ENCODE data around the gene BMERB1.
"Not testable (repeated sequence)": the region's sequence is repeated elsewhere in the genome, so short reads cannot be mapped to it uniquely, and the experiment has no call there.

BMERB1 gene

DNA sequence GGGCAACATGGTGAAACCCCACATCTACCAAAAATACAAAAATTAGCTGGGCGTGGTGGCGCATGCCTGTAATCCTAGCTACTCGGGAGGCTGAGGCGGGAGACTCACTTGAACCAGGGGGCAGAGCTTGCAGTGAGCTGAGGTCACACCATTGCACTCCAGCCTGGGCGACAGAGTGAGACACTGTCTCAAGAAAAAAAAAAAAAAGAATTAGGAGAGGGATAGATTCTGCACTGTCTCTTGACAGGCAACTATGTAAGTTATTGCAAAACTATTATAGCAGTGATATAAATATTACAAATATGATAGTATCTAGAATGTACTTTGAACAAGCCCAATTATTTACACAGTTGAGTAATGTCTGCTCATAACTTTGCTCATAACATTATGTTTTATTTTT is 7.8 kb downstream of the BMERB1 start:
- H3K27me3 Mint-ChIP-seq (ENCODE audit: low read depth); H3K4me1 Mint-ChIP-seq (ENCODE audit: low read depth); H3K36me3 Mint-ChIP-seq (ENCODE audit: low read depth); H3K27ac Mint-ChIP-seq; H3K4me3 Mint-ChIP-seq: not testable (repeated sequence)
- H3K9me3 Mint-ChIP-seq = peaks cover 13% of the 10 kb centered on the region

DNA sequence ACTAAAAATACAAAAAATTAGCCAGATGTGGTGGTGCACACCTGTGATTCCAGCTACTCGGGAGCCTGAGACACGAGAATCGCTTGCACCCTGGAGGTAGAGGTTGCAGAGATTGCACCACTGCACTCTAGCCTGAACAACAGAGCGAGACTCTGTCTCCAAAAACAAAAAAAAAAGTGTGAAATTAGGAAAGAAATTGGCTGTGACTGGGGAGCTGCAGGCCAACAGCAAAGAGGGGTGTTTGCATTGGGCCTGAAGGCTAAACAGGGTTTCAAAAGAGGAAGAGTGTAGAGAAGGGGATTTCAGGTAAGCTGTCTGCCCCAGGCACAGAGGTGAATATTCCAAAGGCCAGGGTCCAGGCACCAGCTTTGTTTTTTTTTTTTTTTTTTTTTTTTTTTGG is 9.4 kb downstream of the BMERB1 start:
- Mint-ChIP-seq H3K36me3 (ENCODE audit: low read depth) (peaks cover 3% of the 10 kb centered on the region), H3K4me3 (no peak overlapping the region), H3K4me1 (ENCODE audit: low read depth) (no peaks in the 10 kb centered on the region), H3K27ac (no peak overlapping the region), H3K27me3 (ENCODE audit: low read depth) (no peaks in the 10 kb centered on the region), H3K9me3 (peaks cover 13% of the 10 kb centered on the region)

DNA sequence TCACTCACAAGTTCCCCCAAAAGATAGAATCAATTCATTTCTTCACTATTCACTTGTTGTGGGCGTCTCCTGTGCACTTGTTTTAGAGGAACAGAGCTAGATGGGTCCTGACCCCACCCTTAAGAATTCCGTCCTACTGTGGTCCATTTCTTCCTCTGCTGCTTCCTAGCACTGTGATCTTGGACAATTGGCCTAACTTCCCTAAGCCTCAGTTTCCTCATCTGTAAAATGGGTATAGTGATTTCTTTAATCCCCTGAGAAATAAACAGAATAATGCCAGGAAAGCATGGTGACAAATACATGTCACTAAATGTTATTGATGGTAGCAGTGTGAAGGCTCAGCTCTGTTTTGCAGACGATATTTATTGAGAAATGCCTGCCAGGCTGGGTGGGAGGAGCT is 9.9 kb downstream of the BMERB1 start:
- Mint-ChIP-seq H3K4me3 (no peak overlapping the region), H3K27me3 (ENCODE audit: low read depth) (no peaks in the 10 kb centered on the region), H3K9me3 (peaks cover 13% of the 10 kb centered on the region), H3K4me1 (ENCODE audit: low read depth) (no peaks in the 10 kb centered on the region), H3K36me3 (ENCODE audit: low read depth) (peaks cover 3% of the 10 kb centered on the region), H3K27ac (no peak overlapping the region)

DNA sequence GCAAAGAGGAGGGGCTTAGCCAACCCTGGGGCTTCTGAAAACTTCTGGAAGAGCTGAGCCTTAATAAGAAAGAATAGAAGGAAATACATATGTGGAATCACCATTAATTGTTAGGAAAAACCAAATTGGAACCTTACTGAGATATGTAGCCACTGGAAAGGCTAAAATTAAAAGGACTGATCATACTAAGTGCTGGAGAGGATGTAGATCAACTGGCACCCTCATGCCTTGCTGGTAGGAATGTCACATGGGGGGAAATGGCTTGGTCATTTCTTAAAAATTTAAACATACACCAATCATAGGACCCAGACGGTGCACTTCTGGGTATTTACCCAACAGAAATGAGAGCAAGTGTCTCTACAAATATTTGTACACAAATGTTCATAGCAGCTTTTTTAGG is 11.1 kb downstream of the BMERB1 start:
- Mint-ChIP-seq H3K9me3 (peaks cover 13% of the 10 kb centered on the region), H3K4me3 (no peak overlapping the region), H3K36me3 (ENCODE audit: low read depth) (peaks cover 3% of the 10 kb centered on the region), H3K4me1 (ENCODE audit: low read depth) (no peaks in the 10 kb centered on the region), H3K27me3 (ENCODE audit: low read depth) (no peaks in the 10 kb centered on the region), H3K27ac (no peak overlapping the region)

DNA sequence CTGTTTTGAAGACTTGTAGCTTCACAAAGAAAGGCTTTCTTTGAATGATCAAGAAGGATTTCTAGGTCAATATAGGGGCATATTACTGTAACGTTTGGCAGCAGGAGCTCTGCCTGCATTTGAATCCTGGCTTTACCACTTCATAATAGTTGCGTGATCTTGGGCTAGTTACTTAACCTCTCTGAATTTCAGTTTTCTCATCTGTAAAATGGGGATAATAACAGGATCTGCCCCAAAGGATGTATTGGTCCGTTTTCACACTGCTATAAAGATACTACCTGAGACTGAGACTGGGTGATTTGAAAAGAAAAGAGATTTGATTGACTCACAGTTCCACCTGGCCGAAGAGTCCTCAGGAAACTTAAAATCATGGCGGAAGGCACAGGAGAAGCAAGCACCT is 12.5 kb downstream of the BMERB1 start:
- Mint-ChIP-seq H3K9me3 (peaks cover 13% of the 10 kb centered on the region), H3K4me3 (no peak overlapping the region), H3K27ac (no peak overlapping the region), H3K27me3 (ENCODE audit: low read depth) (no peaks in the 10 kb centered on the region), H3K36me3 (ENCODE audit: low read depth) (peaks cover 3% of the 10 kb centered on the region), H3K4me1 (ENCODE audit: low read depth) (no peaks in the 10 kb centered on the region)

DNA sequence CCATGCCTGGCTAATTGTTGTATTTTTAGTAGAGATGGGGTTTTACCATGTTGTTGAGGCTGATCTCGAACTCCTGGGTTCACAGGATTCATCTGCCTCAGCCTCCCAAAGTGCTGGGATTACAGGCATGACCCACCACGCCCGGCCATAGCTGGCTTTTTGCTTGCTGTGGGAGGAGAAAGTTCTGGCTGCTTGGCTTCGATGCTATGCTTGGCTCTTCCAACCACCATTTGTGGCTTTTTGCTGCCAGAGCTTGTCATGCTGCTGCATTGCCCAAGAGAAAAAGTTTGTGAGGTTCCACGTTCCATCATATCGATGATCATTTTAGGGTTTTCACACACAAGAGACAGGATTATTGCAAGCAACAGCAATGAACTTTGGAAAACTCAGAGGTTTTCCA is 16.2 kb downstream of the BMERB1 start:
- no peaks in the 10 kb centered on the region for H3K36me3 Mint-ChIP-seq (ENCODE audit: low read depth)
- H3K4me1 Mint-ChIP-seq (ENCODE audit: low read depth) = no peaks in the 10 kb centered on the region

DNA sequence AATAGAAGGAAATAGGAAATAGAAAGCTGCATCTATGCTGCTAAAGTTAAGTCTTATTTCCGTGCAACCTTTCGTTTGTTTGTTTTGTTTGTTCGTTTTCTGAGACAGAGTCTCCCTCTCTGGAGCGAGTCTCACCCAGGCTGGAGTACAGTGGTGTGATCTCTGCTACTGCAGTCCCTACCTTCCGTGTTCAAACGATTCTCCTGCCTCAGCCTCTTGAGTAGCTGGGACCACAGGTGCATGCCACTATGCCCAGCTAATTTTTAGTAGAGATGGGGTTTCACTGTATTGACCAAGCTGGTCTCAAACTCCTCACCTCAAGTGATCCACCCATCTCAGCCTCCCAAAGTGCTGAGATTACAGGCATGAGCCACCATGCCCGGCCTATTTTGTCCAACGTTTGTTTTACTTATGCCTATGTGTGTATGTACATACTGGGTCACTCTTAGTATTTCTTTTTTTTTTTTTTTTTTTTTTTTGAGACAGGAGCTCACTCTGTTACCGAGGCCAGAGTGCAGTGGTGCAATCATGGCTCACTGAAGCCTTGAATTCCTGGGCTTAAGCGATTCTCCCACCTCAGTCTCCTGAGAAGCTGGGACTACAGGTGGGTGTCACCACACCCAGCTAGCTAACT is 16.8 kb downstream of the BMERB1 start:
- no peak overlapping the region for H3K4me3 Mint-ChIP-seq
- no peaks in the 10 kb centered on the region for H3K9me3 Mint-ChIP-seq
- peaks cover 4% of the 10 kb centered on the region for H3K27me3 Mint-ChIP-seq (ENCODE audit: low read depth)
- no peaks in the 10 kb centered on the region for H3K36me3 Mint-ChIP-seq (ENCODE audit: low read depth)
- H3K4me1 Mint-ChIP-seq (ENCODE audit: low read depth) = no peaks in the 10 kb centered on the region
- H3K27ac Mint-ChIP-seq = no peak overlapping the region

More for the DNA sequence above, 16.2 kb downstream of the BMERB1 start:
- no peak overlapping the region for H3K4me3 Mint-ChIP-seq
- H3K27ac Mint-ChIP-seq = no peak overlapping the region
- peaks cover 3% of the 10 kb centered on the region for H3K9me3 Mint-ChIP-seq
- H3K27me3 Mint-ChIP-seq (ENCODE audit: low read depth) = peaks cover 4% of the 10 kb centered on the region

DNA sequence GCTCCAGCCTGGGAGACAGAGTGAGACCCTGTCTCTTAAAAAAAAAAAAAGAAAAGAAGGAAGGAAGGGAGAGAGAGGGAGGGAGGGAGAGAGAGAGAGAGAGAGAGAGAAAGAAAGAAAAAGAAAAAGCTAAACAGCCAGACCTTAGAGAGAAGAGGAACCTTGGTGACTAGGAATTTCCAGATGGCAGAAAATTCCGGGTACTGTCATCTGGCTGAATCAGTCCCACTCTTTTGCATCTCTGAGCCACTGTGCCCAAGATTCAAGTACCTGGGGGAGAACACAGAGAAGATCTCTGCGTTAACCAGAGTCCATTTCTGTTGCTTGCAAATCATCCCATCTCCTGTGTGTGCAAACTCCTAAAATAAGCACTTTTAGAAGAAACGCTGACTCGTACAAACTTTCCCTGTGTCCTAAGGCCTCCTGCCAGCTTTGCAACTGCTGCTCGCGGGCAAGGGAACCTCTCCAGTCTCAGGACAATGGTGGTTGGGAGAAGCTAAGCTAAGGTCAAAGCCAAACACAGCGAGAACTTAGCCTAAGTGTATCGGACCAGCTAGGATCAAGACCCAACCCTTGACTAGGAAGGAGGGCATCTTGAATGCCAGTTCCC is 18.0 kb downstream of the BMERB1 start:
- H3K27me3 Mint-ChIP-seq (ENCODE audit: low read depth) = peaks cover 4% of the 10 kb centered on the region
- H3K27ac Mint-ChIP-seq = no peak overlapping the region

DNA sequence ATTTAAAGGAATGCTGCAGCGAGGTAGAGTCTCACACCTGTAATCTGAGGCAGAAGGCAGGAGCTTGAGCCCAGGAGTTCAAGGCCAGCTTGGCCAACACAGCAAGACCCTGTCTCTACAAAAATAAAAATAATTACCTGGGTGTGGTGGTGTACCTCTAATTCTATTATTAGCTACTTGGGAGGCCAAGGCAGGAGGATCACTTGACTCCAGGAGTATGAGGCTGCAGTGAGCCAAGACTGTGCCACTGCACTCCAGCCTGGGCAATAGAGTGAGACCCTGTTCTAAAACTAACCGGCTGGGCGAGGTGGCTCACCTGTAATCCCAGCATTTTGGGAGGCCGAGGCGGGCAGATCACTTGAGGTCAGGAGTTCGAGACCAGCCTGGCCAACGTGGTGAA is 18.9 kb downstream of the BMERB1 start:
- H3K27me3 Mint-ChIP-seq (ENCODE audit: low read depth); H3K4me3 Mint-ChIP-seq: not testable (repeated sequence)

More for the DNA sequence above, 18.0 kb downstream of the BMERB1 start:
- Mint-ChIP-seq H3K4me3 (no peak overlapping the region), H3K4me1 (ENCODE audit: low read depth) (no peaks in the 10 kb centered on the region), H3K9me3 (no peaks in the 10 kb centered on the region), H3K36me3 (ENCODE audit: low read depth) (no peaks in the 10 kb centered on the region)

DNA sequence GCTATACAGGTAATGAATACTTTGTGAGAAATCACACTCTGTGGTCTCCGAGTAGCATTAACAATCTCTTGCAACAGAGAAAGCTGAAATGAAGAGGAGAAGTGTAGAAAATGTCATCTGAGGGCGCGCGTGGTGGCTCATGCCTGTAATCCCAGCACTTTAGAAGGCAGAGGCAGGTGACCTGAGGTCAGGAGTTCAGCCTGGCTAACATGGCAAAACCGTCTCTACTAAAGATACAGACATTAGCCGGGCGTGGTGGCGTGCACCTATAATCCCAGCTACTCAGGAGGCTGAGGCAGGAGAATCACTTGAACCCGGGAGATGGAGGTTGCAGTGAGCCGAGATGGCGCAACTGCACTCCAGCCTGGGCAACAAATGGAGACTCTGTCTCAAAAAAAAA is 20.5 kb downstream of the BMERB1 start:
- not testable (repeated sequence) for H3K9me3 Mint-ChIP-seq; H3K4me1 Mint-ChIP-seq (ENCODE audit: low read depth); H3K4me3 Mint-ChIP-seq; H3K36me3 Mint-ChIP-seq (ENCODE audit: low read depth); H3K27ac Mint-ChIP-seq; H3K27me3 Mint-ChIP-seq (ENCODE audit: low read depth)

More for the DNA sequence above, 18.9 kb downstream of the BMERB1 start:
- not testable (repeated sequence) for H3K27ac Mint-ChIP-seq; H3K9me3 Mint-ChIP-seq; H3K4me1 Mint-ChIP-seq (ENCODE audit: low read depth); H3K36me3 Mint-ChIP-seq (ENCODE audit: low read depth)

DNA sequence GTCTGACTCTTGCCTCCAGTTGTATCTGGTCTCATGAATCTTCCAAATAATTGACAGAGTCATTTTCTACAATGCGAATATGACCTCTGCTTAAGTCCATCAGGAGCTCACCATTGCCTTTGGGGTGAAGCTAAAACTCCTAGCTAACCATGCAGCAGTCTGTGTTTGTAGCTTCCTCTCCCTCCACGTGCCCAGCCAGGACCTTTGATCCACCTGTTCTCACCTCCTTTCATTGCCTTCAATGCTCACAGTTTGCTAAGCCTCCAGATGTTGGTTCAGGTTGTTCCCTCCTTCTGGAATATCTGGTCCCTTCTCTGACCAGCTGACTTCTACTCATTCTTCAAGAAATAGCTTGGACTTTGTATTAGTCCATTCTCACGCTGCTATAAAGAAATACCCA is 23.0 kb downstream of the BMERB1 start:
- Mint-ChIP-seq H3K4me1 (ENCODE audit: low read depth) (no peaks in the 10 kb centered on the region), H3K27me3 (ENCODE audit: low read depth) (peaks cover 4% of the 10 kb centered on the region), H3K36me3 (ENCODE audit: low read depth) (no peaks in the 10 kb centered on the region), H3K9me3 (no peaks in the 10 kb centered on the region), H3K4me3 (no peak overlapping the region), H3K27ac (no peak overlapping the region)

DNA sequence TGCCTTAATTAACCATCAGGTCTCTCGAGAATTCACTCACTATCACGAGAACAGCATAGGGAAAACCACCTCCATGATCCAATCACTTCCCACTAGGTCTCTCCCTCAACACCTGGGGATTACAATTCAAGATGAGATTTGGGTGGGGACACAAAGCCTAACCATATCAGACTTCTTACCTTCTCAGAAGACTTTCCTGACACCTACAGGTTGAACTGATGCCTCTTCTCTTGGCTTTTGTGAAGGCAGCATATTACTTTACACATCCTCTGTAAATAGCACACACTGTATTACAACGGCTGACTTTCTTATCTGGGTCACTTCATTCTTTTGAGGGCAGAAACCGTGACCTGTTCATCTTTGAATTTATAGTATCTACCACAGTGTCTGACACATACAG is 23.6 kb downstream of the BMERB1 start:
- no peak overlapping the region for H3K27ac Mint-ChIP-seq

DNA sequence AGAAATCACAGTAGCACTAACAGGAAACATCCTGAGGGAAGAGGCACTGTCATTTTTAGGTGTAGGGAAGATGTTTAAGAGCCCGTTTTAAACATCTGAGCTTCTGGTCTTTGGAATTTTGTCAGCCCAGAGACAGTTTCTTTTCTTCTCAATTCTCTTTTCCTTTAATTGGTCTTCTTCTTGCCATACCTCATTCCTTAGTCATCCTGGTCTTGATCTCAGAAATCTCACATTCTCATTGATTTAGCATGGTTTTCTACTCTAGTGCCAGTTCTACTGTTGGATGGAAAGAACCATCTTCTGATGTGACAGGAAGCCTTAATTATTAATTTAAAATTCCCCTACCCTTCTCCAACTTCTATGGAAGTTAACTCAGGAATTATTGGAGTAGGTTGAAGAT is 25.4 kb downstream of the BMERB1 start:
- Mint-ChIP-seq H3K27ac (no peak overlapping the region), H3K9me3 (no peaks in the 10 kb centered on the region), H3K4me3 (no peak overlapping the region), H3K36me3 (ENCODE audit: low read depth) (no peaks in the 10 kb centered on the region), H3K27me3 (ENCODE audit: low read depth) (no peaks in the 10 kb centered on the region), H3K4me1 (ENCODE audit: low read depth) (no peaks in the 10 kb centered on the region)

More for the DNA sequence above, 23.6 kb downstream of the BMERB1 start:
- H3K4me1 Mint-ChIP-seq (ENCODE audit: low read depth) = no peaks in the 10 kb centered on the region
- no peak overlapping the region for H3K4me3 Mint-ChIP-seq
- H3K27me3 Mint-ChIP-seq (ENCODE audit: low read depth) = peaks cover 4% of the 10 kb centered on the region
- no peaks in the 10 kb centered on the region for H3K36me3 Mint-ChIP-seq (ENCODE audit: low read depth)
- H3K9me3 Mint-ChIP-seq = no peaks in the 10 kb centered on the region

DNA sequence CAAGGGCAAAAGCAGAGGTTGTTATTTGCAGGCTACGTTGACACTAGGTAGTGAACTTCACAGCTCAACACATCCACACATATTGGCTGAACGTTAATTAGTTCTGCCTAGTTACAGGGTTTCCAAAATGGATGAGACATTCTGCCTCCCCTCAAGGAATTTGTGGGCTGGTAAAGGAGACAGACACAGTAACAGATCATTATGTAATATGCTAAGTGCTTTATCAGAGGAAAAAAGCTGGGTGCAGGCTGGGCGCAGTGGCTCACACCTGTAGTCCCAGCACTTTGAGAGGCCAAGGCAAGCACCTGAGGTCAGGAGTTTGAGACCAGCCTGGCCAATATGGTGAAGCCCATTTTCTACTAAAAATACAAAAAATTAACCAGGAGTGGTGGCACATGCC is 26.2 kb downstream of the BMERB1 start:
- no peaks in the 10 kb centered on the region for H3K9me3 Mint-ChIP-seq
- H3K27ac Mint-ChIP-seq = no peak overlapping the region
- no peak overlapping the region for H3K4me3 Mint-ChIP-seq
- H3K4me1 Mint-ChIP-seq (ENCODE audit: low read depth) = no peaks in the 10 kb centered on the region
- no peaks in the 10 kb centered on the region for H3K36me3 Mint-ChIP-seq (ENCODE audit: low read depth)
- H3K27me3 Mint-ChIP-seq (ENCODE audit: low read depth) = no peaks in the 10 kb centered on the region

DNA sequence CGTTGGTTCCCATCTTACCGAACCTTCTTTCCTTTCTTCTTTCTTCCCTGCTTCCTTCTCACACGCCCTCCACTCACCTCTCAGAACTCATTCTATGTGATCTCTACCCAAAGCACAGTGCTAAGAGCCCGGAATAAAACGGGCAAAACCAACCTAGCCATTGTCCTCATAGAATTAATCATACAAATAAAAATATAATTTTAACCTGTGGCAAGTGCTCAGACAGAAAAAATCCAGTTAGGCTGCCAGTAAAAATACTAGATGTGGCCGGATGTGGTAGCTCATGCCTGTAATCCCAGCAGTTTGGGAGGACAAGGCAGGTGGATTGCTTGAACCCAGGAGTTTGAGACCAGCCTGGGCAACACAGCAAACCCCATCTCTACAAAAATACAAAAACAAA is 27.0 kb downstream of the BMERB1 start:
- Mint-ChIP-seq H3K36me3 (ENCODE audit: low read depth) (no peaks in the 10 kb centered on the region), H3K27me3 (ENCODE audit: low read depth) (no peaks in the 10 kb centered on the region), H3K4me1 (ENCODE audit: low read depth) (no peaks in the 10 kb centered on the region), H3K4me3 (no peak overlapping the region), H3K9me3 (no peaks in the 10 kb centered on the region), H3K27ac (no peak overlapping the region)

Data from T-helper 1 cell treated with Interleukin-12 subunit alpha and Interleukin-12 subunit beta and Interleukin-4 antibody, amounts not matched to agents 30 μg/mL and 1 μg/mL, for 36 hours (primary cell).